Upper lobe of left lung (tissue), 4 donors: ENCODE results near the gene GATM.

Experiments used
- EP300 ChIP-seq, 4 donors: sonication (generic); formaldehyde crosslinking; IDR thresholded peaks; one replicate each; pipeline ENCODE4 v1.5.1; 2017; ENCODE audit warnings: antibody characterized with exemption in 4 of 4, control low read depth in 2 of 4
- POLR2A ChIP-seq, 4 donors: fragments of 450-650 bp; IDR thresholded peaks; one replicate each; pipeline ENCODE4 v1.5.1; 2016 to 2017; ENCODE audit warnings: antibody characterized with exemption in 4 of 4, mild to moderate bottlenecking in 2 of 4
- TF ChIP-seq, protein P1 (sequence below), 6 experiments: fragments of 450-650 bp in 4 of 6; fragments of 200-600 bp in 2 of 6; sonication (generic) in 2 of 6; IDR thresholded peaks; one replicate each; pipeline ENCODE4 v1.5.1; 2016 to 2019; ENCODE audit warnings: antibody characterized with exemption in 6 of 6

DNA sequence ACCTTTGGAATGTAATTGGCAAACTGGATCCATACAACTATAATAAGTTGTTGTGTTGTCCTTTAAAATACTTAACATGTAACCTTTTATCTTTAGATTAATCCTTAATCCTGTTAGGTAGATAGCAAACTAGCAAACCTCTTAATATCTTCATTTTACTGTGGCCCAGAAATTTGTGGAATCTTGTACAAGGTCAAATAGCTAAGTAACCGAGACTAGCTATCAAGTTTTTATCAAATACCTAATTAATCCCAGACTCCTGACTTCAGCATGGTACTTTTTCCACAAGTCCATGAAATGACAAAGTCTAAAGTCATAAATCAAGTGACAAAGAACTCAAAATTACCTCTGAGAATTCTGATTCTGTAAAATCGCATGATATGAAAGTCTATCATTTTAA, 4.4 kb downstream of the GATM start:
- TF ChIP-seq, protein P1, sequence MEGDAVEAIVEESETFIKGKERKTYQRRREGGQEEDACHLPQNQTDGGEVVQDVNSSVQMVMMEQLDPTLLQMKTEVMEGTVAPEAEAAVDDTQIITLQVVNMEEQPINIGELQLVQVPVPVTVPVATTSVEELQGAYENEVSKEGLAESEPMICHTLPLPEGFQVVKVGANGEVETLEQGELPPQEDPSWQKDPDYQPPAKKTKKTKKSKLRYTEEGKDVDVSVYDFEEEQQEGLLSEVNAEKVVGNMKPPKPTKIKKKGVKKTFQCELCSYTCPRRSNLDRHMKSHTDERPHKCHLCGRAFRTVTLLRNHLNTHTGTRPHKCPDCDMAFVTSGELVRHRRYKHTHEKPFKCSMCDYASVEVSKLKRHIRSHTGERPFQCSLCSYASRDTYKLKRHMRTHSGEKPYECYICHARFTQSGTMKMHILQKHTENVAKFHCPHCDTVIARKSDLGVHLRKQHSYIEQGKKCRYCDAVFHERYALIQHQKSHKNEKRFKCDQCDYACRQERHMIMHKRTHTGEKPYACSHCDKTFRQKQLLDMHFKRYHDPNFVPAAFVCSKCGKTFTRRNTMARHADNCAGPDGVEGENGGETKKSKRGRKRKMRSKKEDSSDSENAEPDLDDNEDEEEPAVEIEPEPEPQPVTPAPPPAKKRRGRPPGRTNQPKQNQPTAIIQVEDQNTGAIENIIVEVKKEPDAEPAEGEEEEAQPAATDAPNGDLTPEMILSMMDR (IDR thresholded peaks at IDR 0.05): no peak
- no peak for TF ChIP-seq POLR2A (IDR thresholded peaks at IDR 0.05)
- no peak for TF ChIP-seq EP300 (IDR thresholded peaks at IDR 0.05)
